Activated T-cell treated with anti-CD3 and anti-CD28 coated beads for 1 hour (primary cell): Measurements from ENCODE around the gene ROMO1.
"Not testable (repeated sequence)": the region's sequence is repeated elsewhere in the genome, so short reads cannot be mapped to it uniquely, and the experiment has no call there.

Experiments
- DNase-seq: peaks from one replicate; pipeline ENCODE4 v3.0.0-alpha.2; 2020; ENCODE audit warnings: low read depth

ROMO1 gene

DNA sequence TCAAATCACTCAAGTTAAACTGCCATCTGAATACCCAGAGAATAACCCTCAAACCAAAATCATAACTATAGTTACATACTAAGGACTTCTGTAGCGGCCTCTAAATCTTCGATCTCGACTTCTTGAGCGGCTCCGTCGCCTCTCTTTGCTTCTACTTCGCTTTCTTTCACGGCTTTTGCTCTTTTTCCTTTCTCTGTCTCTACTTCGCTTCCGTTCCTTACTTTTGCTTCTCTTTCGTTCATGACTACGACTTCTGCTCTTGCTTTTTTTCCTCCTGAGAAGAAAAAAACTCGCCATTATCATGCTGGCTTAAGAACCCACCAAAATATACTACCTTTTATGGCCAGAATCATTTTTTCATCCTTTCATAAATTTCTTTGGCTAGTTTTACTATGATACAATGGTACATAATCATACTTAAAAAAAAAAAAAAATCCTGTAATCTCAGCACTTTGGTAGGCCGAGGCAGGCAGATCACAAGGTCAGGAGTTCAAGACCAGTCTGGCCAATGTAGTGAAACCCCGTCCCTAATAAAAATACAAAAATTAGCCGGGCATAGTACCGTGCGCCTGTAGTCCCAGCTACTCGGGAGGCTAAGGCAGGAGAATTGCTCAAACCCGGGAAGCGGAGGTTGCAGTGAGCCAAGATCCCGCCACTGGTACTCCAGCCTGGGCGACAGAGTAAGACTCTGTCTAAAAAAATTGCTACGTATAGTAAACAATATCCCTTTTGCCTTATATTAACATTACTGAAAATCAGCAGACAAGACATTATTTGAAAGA is 32.8 kb downstream of the ROMO1 start:
- no peak for DNase-seq

DNA sequence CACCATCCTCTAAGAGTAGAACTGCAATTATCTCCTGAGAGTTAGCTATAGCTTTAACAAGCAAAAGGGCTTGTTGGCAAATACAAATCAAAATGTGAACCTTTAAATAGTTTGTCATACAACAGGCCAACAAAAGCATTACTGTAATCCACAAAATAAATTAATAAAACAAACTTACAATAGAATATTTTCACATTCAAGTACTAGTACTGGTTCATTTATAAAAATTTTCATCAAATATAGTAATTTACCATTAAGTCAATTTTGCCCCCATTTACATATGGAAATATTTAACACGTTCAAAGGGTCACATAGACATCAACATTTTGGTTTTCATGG is 33.4 kb downstream of the ROMO1 start:
- DNase-seq: no peak

DNA sequence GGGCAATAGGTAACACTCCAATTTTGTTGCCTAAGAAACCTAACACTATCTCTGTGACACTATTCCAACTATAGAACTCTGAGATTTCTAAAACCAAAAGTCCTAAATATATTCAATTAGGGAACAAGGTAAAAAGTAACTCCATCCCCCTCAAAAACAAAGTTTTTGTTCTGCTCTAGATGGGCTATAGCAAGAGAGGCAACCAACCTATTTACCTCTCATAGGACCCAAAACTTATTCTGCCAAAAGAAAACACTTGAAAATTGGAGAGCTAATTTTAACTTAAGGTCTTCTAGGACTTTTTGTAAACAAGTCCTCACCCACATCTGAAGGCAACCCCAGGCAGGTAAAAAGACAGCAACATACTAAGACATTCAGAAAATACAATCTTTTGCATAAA is 35.2 kb downstream of the ROMO1 start:
- no peak for DNase-seq

DNA sequence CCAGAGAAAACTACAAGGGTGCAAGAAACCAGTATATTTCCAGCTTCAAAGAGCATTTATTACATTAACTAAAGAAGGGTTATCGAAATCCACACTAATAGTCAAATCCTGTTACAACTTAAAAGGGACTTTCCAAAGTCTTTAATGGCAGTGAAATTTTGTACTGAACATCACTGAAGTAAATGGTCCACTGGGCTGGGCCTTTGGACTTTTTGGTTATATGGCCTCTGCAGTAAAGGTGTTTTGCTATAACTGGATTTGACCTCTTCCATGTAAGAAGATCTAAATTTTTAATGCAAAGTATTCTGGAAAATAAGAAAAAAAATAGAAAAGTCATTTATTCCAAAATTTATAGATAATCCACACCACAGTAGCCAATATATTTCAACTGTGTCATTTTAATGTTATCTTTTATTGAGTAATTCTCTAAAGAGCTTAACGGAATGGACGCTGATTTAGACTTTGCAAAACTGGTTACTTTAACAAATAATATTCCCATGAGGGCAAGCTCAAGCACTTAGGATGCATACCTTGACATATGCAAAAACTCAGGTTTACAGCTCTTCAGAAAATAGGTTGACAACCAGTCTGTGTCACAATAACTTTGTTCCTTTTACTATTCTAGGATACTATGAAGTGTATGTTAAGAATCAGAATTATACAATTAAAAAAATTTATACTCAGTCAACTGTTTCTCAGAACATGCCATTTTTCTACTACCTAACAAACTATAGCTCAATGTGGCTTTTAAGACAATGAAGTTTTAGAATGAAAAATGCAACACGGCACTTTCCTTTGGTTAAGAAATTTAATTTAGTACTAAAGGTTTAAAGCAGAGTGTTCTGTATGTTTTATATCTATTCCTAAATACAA is 35.8 kb downstream of the ROMO1 start:
- no peak for DNase-seq

DNA sequence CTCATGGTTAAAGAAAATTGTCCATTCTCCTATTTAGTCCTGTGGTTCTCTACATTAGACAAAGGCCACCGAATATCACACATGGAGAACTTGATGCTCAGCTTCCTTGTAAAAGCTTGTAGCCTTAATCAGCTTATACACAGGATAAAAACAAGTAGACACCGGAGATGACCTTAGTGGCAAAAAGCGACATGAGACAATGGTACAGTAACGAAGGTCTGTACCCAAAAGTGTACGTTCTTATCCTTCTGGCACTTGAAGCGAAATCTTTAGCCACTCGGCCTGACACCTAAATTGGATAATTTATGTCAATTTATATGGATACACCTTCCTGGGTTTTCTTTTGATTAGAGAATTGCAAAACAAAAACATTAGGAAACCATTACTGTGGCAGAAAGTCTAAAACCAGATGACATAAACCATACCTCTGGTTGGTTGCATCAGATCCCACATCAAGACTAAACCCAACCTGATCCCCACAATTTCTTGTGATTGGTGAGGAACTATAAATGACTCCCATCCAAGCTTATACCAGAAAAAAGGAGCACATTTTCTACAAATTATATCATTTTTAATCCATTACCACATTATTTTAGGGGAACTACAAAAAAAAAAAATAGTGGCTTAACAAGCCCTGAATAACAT is 36.7 kb downstream of the ROMO1 start:
- no peak for DNase-seq

DNA sequence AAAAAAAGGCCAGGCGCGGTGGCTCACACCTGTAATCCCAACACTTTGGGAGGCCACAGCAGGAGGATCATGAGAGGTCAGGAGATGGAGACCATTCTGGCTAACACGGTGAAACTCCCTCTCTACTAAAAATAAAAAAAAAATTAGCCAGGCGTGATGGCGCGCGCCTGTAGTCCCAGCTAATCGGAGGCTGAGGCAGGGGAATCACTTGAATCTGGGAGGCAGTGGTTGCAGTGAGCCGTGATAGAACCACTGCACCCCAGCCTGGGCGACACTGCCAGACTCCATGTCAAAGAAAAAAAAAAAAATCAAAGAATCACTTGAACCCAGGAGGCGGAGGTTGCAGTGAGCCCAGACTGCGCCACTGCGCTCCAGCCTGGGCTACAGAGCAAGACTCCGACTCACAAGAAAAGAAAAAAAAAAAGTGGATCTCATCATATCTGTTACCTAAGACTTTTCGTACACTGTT is 38.7 kb downstream of the ROMO1 start:
- no peak for DNase-seq

DNA sequence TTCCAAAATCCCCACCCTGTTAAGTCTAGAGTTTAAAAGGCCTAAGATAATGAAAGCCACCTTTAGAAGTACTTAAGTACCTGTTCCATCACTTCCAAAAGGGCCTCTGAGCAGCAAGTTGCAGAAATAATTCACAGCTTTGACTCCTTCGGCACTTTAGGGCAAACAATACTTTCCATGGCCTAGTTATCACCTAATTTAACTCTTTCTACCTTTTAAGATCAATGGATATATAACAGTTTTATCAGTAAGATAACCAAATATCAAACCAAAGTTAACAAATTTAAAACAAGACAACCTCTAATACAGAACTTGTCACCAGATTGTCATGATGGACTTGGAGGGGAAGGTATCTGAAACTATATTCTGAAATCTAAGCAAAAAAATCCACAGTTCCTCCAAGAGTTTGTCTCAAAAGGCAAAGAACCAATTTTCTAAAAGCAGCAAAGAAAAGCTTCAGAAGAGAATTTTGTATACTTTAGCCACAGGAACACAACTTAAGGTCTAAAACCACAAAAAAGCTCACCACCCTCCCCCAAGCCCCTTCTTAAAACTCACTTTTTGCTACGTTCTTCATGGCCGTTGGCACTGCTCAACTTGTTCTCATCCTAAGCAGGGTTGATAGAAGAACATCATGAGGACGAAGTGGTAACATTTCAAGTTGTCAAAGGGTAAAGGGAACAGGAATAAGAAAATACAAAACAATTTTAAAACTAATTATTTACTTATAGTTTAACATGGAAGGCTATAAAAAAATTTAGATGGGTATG is 39.4 kb downstream of the ROMO1 start:
- no peak for DNase-seq

DNA sequence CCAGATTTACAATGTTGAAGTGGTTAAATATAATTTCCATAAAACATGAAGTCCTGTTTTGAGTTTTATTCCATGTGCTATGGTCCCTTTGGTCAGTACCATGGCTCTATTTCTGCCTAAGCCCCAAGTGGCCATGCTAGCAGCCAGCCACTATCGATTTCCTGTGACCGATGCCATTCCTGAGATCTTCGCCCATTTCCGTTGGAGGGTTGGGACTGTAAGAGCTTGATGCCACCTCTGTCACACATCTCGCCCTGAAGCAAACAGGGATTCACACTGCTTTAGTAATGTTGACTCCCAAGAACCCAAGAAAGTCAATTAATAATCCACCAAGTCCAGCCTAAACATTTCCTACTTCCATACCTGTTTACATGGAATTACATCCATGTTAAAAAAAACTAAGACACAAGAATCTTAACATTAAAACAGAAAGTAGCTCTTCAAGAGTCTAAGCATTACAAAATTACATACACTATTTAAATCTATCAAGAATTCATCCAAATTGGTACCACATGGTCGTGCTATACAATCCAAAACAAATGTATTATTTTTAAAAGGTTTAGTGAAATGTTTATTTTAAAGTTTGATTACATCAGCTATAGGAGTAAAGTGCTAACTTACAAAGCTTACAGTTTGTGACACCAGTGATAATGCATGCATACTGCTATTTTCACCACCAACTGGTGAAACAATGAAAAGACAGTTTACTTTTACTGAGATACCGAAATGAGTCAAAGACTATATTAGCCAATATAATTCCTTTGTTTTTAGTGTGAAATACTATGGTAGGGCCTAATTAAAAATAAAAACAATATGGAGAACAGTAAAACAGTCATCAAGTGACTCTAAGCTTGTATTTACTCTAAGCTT is 40.3 kb downstream of the ROMO1 start:
- no peak for DNase-seq

DNA sequence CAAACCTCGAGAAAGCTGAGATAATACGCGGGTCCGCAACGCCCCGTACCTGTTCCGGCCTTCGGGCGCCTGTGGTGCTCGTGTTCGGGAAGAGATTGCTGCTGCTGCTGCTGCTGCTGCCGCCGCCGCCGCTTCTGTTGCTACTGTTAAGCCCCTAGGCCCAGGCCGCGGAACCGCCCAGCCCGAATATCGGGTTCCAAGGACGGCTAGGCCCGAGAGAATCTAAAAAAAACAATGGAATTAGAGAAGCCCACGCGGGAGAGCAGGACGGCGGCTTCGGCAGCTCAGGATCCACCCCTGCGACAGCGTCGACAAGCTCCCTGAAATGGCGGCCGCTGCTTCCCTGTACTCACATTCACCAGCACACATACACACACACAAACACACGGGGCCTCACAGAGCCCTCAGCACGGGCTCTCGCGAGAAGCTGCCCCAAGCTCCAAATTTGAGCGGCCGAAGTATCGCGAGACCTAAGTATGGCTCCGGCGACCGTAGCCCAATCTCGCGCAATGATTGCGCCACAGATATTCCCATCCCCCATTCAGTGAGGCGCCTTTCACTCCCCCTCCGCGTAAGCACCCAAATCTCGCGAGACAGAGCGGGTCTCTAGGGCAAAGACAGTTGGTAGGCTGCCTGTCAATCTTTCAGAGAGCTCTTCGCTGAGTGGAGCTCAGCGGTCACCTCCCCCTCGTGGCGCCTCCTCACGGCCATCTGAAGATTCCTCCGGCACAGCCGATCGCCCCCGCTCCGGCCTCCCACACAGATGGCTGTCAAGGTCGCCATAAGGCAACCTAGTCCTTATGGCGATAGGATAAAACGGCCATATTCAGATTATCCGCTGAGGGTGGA is 42.9 kb downstream of the ROMO1 start, which contains the start of gene RBM39:
RBM39 (minus strand) TSS at position 369 of the 849 bp plus-strand sequence. CDS start 1,386 bp downstream, outside the sequence.
- DNase-seq: peak; percentile 97

DNA sequence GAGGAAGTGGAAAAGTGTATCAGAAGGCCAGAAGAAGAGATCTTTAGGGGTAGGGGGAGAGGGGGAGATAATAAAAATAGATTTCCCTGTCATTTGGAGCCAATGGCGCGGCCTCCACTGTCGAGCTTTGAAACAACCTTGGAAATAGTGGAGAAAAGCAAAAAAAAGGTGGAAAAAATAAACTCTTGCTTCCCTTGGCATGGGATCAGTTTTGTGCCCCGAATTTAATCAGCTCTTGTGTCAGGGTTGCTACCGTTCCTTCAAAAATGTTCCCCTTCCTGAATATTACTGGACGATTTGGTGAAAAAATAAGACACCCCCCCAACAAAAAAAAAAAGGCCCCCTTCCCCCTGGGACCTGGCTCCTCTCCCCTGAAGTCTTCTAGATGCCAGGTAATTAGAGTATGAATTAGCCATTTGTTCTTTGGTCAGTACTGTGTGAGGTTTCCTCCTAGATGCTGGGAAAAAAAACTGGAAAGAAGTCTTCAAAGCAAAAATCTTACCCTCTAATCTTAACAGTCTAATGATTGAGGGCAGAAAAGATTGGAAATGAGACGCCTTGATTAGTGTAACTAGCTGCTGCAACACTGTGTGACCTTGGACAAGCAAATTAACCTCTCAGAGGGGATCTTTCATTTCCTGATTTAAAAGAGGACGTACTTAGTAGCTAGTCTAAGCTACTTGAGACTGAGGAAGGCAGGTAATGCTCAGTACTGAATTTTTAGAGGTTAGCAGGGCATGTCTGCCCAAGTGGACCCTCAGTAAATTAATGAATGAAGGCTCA is 43.7 kb downstream of the ROMO1 start:
- DNase-seq: no peak

DNA sequence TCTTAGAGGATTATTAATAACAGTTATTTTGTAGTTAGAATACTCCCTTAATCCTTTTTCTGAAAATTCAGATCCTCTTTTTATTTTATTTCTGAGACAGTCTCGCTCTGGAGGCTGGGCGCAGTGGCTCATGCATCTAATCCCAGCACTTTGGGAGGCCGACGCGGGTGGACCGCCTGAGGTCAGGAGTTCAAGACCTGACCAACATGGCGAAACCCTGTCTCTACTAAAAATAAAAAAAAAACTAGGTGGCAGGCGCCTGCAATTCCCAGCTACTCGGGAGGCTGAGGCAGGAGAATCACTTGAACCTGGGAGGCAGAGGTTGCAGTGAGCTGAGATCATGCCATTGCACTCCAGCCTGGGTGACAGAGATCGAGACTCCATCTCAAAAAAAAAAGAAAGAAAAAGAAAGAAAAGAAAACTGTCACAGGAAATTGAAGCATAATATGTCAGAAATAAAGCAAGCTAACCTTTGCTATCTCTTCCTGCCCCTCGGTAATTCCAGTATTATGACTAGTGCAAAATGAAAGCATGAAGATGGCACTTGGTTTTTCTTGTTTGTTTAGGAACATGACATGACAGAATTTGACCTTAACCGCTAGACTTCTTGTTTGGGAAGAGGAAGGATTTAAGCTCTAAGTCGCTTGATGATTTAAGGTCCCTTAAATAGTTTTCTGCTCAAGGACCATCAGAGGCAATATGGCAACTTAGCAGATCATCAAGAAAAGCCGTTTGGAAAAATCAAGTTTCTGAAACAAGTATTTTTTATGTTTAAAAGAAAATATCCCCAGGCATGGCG is 44.7 kb downstream of the ROMO1 start:
- no peak for DNase-seq

DNA sequence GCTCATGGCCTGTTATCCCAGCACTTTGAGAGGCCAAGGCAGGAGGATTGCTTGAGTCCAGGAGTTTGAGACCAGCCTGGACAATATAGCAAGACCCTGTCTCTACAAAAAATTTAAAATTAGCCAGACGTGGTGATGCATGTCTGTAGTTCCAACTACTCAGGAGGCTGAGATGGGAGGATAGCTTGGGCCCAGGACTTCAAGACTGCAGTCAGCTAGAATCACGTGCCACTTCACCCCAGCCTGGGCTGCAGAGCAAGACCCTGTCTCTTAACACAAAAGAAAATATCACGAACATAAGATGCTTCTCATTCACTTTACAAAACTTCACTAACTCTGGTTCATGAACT is 45.3 kb downstream of the ROMO1 start:
- DNase-seq: not testable (repeated sequence)
